Ovary (tissue), 9 donors: ENCODE measurements around the gene ADISSP. TPM values are rescaled to one million over a fixed set of nuclear protein-coding genes. Genes with fewer than 3 reads are reported as not detected.

Source experiments
- DNase-seq, 5 donors: peaks; one replicate each; pipeline ENCODE4 v3.0.0-alpha.2; 2019 to 2020
- H3K27ac ChIP-seq, 2 donors: fragments of 200-600 bp; one replicate each; pipeline versions ENCODE4 v1.5.1 to v1.8.0; 2019 to 2022
- H3K27me3 ChIP-seq: fragments of 200-600 bp; one replicate; pipeline ENCODE4 v1.8.0; 2022
- H3K36me3 ChIP-seq: fragments of 200-600 bp; sonication (generic); one replicate; pipeline ENCODE4 v1.5.1; 2019
- H3K4me1 ChIP-seq: one replicate; pipeline ENCODE4 v1.8.1; 2013; ENCODE audit warnings: mild to moderate bottlenecking, moderate library complexity; ENCODE audit not compliant: insufficient read depth
- H3K4me3 ChIP-seq: fragments of 200-600 bp; sonication (generic); one replicate; pipeline ENCODE4 v1.5.1; 2017
- H3K9me3 ChIP-seq, 2 donors: fragments of 200-600 bp in 1 of 2; sonication (generic) in 1 of 2; one replicate each; pipeline versions ENCODE4 v1.5.1 to v1.8.1; 2013 to 2019; ENCODE audit warnings: mild to moderate bottlenecking in 1 of 2, moderate library complexity in 1 of 2
- CTCF ChIP-seq, 3 donors: fragments of 450-650 bp in 2 of 3; fragments of 200-600 bp in 1 of 3; IDR thresholded peaks; one replicate each; pipeline versions ENCODE4 v1.5.1 to v1.8.0; 2016 to 2022; ENCODE audit warnings: antibody characterized with exemption in 3 of 3, mild to moderate bottlenecking in 1 of 3
- EP300 ChIP-seq: sonication (generic); formaldehyde crosslinking; IDR thresholded peaks from one replicate; pipeline ENCODE4 v1.6.1; 2017; ENCODE audit warnings: antibody characterized with exemption
- POLR2A ChIP-seq: fragments of 450-650 bp; IDR thresholded peaks from one replicate; pipeline ENCODE4 v1.6.1; 2017; ENCODE audit warnings: antibody characterized with exemption, mild to moderate bottlenecking, moderate library complexity
- WGBS, 3 donors: extraction: QIAGEN DNeasy Blood & Tissue Kit in 1 of 3; methylation state at CpG; one replicate each; pipeline versions ENCODE4 v1.1.5 to v1.1.7; 2013 to 2017; 5-methylcytosine and 5-hydroxymethylcytosine counted together
- intact Hi-C, 4 donors: fragments of 100-400 bp; cut with DNase I; formaldehyde crosslinking; loops; one replicate each; pipeline versions ENCODE4 v1.11.0 to v1.15.1; 2022 to 2023
- polyA plus RNA-seq, 2 donors: library from polyadenylated mRNA; stranded (reverse); fragments of 200-250 nt in 1 of 2; fragments of 350-450 nt in 1 of 2; fragmentation: Illumina TruSeq in 1 of 2; extraction: RNeasy Lipid Tissue Mini Kit (QIAGEN cat#74804) in 1 of 2; gene quantifications; one replicate each; pipeline ENCODE4 v1.2.3, GENCODE V29; 2013 to 2014
- total RNA-seq, 7 donors: library from RNA; depleted of rRNA in 2 of 7; stranded (reverse); fragments of >200 nt in 2 of 7; fragmentation: NEBNext Ultra II Directional in 3 of 7; extraction: Animal tissue kit (Norgen Biotek cat#: 25700) in 3 of 7; gene quantifications; one replicate each; pipeline versions ENCODE4 v1.1.0 to v1.2.4, GENCODE V29; 2016 to 2023
- donor health status: DM: no; HTN: no; CAD: no; lungs with moderate emphysema.
- donor health status: DM: no; HTN: no; CAD: no.
- donor health status: Bipolar disorder and iron deficiency.
- donor health status: DM: yes; HTN: yes; CAD: no.
- donor health status: DM: no; HTN: no; CAD: no.
- donor health status: DM: yes; HTN: yes; CAD: no.

ADISSP gene
- total and polyA plus RNA-seq, 9 donors = 11.5 to 124 (median 69.1) TPM

GRCh38 chr20:3784216-3784853 is 16.8 kb upstream of the ADISSP start:
- intact Hi-C loops = loop anchor here in 1 of 4 donors (2.0 kb wide), 1 partner anchor 34 kb away; no protein-coding TSS in a partner anchor
- TF ChIP-seq POLR2A (no peak), EP300 (no peak), CTCF (IDR thresholded peaks at IDR 0.05) (no peak)
- DNase-seq = no peak

GRCh38 chr20:3783511-3784195 is 16.1 kb upstream of the ADISSP start:
- no peak for DNase-seq
- Histone ChIP-seq H3K27me3 (no peaks in the 10 kb centered on the region), H3K36me3 (no peaks in the 10 kb centered on the region), H3K9me3 (no peaks in the 10 kb centered on the region), H3K27ac (no peak overlapping the region), H3K4me1 (peaks cover 16% of the 10 kb centered on the region), H3K4me3 (no peak overlapping the region)
- intact Hi-C loops = loop anchor here in 1 of 4 donors (2.0 kb wide), 1 partner anchor 35 kb away; no protein-coding TSS in a partner anchor
- TF ChIP-seq CTCF (IDR thresholded peaks at IDR 0.05) (no peak), EP300 (no peak), POLR2A (no peak)
- WGBS, 3 donors = 45 to 57% (median 57%) methylated on average over 10 of the region's 10 CpGs

More at GRCh38 chr20:3784216-3784853, 16.8 kb upstream of the ADISSP start:
- Histone ChIP-seq H3K36me3 (no peaks in the 10 kb centered on the region), H3K27me3 (no peaks in the 10 kb centered on the region), H3K9me3 (no peaks in the 10 kb centered on the region), H3K4me3 (peak overlapping the region; percentile 6), H3K4me1 (peaks cover 16% of the 10 kb centered on the region), H3K27ac (no peak overlapping the region)
- 59 to 67% (median 67%) methylated on average over 13 to 17 of the region's 17 CpGs for WGBS, 3 donors

- H3K4me1 ChIP-seq = peaks cover 16% of the 10 kb centered on the region
- no peaks in the 10 kb centered on the region for H3K36me3 ChIP-seq
- H3K9me3 ChIP-seq = no peaks in the 10 kb centered on the region
- intact Hi-C loops = no loop called here
- no peak overlapping the region for H3K4me3 ChIP-seq
- TF ChIP-seq CTCF (IDR thresholded peaks at IDR 0.05) (no peak), POLR2A (no peak)
- WGBS, 3 donors = 62 to 79% (median 67%) methylated on average over 2 of the region's 2 CpGs
- H3K27ac ChIP-seq = no peak overlapping the region
- no peaks in the 10 kb centered on the region for H3K27me3 ChIP-seq
- DNase-seq = no peak
Observed at GRCh38 chr20:3783068-3783489, 15.5 kb upstream of the ADISSP start.

GRCh38 chr20:3782597-3782996 is 15.0 kb upstream of the ADISSP start:
- no peak for TF ChIP-seq EP300
- no peak for TF ChIP-seq CTCF (IDR thresholded peaks at IDR 0.05)
- TF ChIP-seq POLR2A = no peak
- Histone ChIP-seq H3K27ac (no peak overlapping the region), H3K9me3 (no peaks in the 10 kb centered on the region), H3K36me3 (no peaks in the 10 kb centered on the region), H3K4me3 (no peak overlapping the region), H3K4me1 (peaks cover 18% of the 10 kb centered on the region), H3K27me3 (no peaks in the 10 kb centered on the region)
- DNase-seq = no peak
- intact Hi-C loops = no loop called here
- WGBS, 3 donors = 80 to 85% (median 84%) methylated on average over 6 of the region's 6 CpGs
